BE2C (cell line): Measurements from ENCODE around the gene CCDC172.

Experiments
- DNase-seq: peaks from one replicate; pipeline ENCODE4 v3.0.0-alpha.2; 2020
- H3K27me3 ChIP-seq: fragments of 250-450 bp; sonication (Bioruptor Pico); 2 replicates; pipeline ENCODE4 v1.5.1; 2020; ENCODE audit warnings: mild to moderate bottlenecking
- H3K36me3 ChIP-seq: fragments of 250-450 bp; sonication (Bioruptor Pico); 2 replicates; pipeline ENCODE4 v1.5.1; 2020; ENCODE audit warnings: mild to moderate bottlenecking
- H3K4me1 ChIP-seq: fragments of 250-450 bp; sonication (Bioruptor Pico); 2 replicates; pipeline ENCODE4 v1.5.1; 2020
- H3K4me3 ChIP-seq: 2 replicates; pipeline ENCODE4 v1.5.1; 2011; ENCODE audit warnings: low read depth, low read length
- H3K9me3 ChIP-seq: fragments of 250-450 bp; sonication (Bioruptor Pico); 2 replicates; pipeline ENCODE4 v1.5.1; 2020
- TF ChIP-seq, protein P1 (sequence below): IDR thresholded peaks from 2 replicates; pipeline ENCODE4 v1.5.1; 2012; ENCODE audit warnings: mild to moderate bottlenecking, low read depth, low read length

Gene CCDC172

DNA sequence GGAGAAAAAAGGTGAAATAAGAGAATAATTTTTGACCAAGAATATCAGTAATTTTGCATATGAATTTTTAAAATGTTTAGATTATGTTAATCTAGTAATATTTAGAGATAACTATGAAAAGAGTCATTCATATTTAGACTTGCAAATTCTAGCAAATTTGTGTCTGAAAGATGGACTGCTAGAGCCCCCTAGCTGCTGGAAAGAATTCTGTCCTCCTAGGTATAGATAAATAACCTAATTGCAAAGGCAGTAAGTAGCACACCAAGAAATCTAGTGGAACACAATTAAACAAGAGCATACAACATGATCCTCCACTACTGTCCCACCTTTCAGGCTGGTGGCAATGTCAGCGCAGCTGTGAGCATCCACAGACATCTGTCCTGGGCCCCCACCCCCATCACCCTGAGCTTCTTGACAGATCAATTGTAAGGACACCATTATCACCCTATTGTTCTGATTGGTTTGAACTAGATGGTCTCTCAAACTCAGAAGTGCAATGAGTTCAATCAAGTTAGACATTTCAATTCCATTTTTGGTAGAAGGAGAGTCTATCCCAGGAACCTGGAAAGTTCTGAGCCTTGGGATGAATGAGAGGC, 36.2 kb upstream of the CCDC172 start:
- TF ChIP-seq, protein P1, sequence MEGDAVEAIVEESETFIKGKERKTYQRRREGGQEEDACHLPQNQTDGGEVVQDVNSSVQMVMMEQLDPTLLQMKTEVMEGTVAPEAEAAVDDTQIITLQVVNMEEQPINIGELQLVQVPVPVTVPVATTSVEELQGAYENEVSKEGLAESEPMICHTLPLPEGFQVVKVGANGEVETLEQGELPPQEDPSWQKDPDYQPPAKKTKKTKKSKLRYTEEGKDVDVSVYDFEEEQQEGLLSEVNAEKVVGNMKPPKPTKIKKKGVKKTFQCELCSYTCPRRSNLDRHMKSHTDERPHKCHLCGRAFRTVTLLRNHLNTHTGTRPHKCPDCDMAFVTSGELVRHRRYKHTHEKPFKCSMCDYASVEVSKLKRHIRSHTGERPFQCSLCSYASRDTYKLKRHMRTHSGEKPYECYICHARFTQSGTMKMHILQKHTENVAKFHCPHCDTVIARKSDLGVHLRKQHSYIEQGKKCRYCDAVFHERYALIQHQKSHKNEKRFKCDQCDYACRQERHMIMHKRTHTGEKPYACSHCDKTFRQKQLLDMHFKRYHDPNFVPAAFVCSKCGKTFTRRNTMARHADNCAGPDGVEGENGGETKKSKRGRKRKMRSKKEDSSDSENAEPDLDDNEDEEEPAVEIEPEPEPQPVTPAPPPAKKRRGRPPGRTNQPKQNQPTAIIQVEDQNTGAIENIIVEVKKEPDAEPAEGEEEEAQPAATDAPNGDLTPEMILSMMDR, result peak; percentile 67
- DNase-seq, result peak; percentile 26
- Histone ChIP-seq H3K4me1 (no peaks in the 10 kb centered on the region), H3K36me3 (no peaks in the 10 kb centered on the region), H3K9me3 (no peaks in the 10 kb centered on the region), H3K27me3 (no peaks in the 10 kb centered on the region), H3K4me3 (no peak overlapping the region)

DNA sequence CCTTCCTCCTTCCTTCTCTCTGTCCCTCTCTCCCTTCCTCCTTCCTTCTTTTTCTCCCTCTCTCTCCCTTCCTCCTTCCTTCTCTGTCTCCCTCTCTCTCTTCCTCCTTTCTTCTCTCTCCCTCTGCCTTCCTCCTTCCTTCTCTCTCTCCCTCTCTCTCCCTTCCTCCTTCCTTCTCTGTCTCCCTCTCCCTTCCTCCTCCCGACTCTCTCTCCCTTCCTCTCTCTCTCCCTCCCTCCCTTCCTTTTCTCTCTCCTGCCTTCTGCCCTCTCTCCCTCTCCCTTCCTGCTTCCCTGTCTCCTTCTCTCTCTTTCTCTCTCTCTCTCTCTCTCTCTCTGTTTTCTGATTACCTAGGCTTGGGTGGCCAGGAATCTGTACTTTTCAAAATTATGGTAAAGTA, 34.6 kb upstream of the CCDC172 start:
- H3K36me3 ChIP-seq, result no peaks in the 10 kb centered on the region
- H3K27me3 ChIP-seq, result no peaks in the 10 kb centered on the region
- TF ChIP-seq, protein P1, result no peak
- no peaks in the 10 kb centered on the region for H3K9me3 ChIP-seq
- H3K4me1 ChIP-seq, result no peaks in the 10 kb centered on the region
- no peak overlapping the region for H3K4me3 ChIP-seq
- DNase-seq, result no peak

DNA sequence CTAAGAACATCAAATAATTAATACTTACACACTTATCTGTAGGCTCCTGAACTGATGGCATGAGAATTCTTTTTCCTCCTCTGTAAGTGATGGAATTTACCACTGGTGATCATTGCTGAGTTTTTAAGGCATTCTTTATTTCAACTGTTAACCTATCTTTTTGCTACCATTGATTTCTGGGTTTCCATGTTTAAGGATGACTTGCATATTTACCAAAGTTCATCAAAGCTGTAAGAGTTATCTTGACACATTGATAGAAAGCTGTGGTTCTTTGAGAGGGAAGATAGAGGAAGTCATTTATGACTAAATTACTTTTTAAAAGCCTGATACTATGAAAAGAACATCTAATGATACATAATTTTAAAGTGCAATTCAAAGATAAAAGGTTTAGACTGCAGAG, 31.8 kb upstream of the CCDC172 start:
- Histone ChIP-seq H3K4me3 (no peak overlapping the region), H3K9me3 (no peaks in the 10 kb centered on the region), H3K27me3 (no peaks in the 10 kb centered on the region), H3K36me3 (no peaks in the 10 kb centered on the region), H3K4me1 (no peaks in the 10 kb centered on the region)
- TF ChIP-seq, protein P1, result no peak
- no peak for DNase-seq

DNA sequence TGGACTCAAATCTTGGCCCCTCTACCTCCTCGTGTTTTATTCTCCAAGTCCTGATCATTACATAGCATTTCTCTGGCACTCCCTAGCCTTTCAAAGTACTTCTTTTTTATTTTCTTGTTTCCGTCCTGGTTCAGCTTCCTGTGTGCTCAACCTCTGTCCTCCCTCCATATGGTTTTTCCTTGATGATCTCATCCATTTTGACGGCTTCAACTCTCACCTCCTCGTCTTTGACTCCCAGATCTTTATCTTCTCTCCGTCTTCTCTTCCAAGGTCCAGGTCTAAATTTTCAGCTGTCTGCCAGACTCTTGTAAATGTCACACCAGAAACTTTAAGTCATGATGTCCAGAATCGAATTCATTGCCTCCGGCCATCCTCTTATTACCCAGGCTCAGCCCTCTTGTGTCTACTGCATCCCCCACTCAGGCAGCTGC, 27.9 kb upstream of the CCDC172 start:
- H3K9me3 ChIP-seq, result no peaks in the 10 kb centered on the region
- H3K4me3 ChIP-seq, result no peak overlapping the region
- H3K4me1 ChIP-seq, result no peaks in the 10 kb centered on the region
- no peaks in the 10 kb centered on the region for H3K27me3 ChIP-seq
- DNase-seq, result no peak
- TF ChIP-seq, protein P1, result no peak
- H3K36me3 ChIP-seq, result no peaks in the 10 kb centered on the region

DNA sequence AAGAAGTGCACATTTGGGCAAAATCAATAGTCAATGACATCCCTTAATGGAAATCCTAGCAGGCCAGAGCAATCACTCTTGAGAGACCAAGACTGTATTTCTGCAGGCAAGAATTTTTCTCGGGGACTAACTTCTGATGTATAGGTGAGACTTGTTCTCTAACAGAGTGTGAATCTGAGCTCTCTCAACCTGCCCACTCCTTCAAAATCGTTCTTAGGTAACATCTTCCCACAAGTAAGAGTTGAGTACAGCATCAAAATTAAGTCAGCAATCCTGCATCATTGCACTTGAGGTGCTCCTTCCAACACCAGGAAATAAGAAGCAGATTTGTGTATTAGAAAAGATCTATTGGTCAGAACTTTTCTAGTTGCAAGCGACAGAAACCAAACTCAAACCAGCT, 25.7 kb upstream of the CCDC172 start:
- Histone ChIP-seq H3K4me1 (no peaks in the 10 kb centered on the region), H3K36me3 (no peaks in the 10 kb centered on the region), H3K27me3 (no peaks in the 10 kb centered on the region), H3K4me3 (no peak overlapping the region), H3K9me3 (no peaks in the 10 kb centered on the region)
- TF ChIP-seq, protein P1, result no peak
- DNase-seq, result no peak

DNA sequence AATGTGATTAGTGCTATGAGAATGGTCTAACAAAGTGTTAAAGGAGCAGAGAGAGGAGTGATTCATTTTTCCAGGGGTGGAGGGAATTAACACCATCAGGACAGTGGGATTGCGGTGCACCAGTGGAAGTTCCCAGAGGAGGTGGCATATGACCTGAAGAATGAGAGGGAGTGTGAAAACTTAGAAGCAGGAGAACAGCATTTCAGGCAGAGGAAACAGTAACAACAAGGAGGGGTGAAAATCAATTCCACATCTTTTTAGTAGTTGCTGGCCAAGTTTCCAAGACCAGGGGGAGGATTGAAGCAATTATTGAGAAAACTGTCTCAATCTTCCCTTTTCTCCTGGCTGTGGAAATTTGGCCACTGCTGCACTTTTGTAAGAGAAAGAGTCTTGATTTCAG, 23.7 kb upstream of the CCDC172 start:
- Histone ChIP-seq H3K9me3 (no peaks in the 10 kb centered on the region), H3K4me3 (no peak overlapping the region), H3K27me3 (no peaks in the 10 kb centered on the region), H3K36me3 (no peaks in the 10 kb centered on the region), H3K4me1 (no peaks in the 10 kb centered on the region)
- TF ChIP-seq, protein P1, result no peak
- no peak for DNase-seq
